ENCODE measurements around the gene LRIG1. TPM values are rescaled to one million over a fixed set of nuclear protein-coding genes. Genes with fewer than 3 reads are reported as not detected.

The LRIG1 gene
- total and polyA plus RNA-seq, 2 donors from 2014 or later = 8.2 to 20.6 TPM

- Histone ChIP-seq H3K36me3 (ENCODE audit: control insufficient read depth in 2 of 3, insufficient read depth in 3 of 3, low read length in 3 of 3) (no peaks in the 10 kb centered on the region), H3K9ac (ENCODE audit: low read length in 3 of 3) (no peak overlapping the region), H3K9me3 (ENCODE audit: control insufficient read depth in 2 of 3, insufficient read depth in 1 of 3, low read length in 3 of 3) (no peaks in the 10 kb centered on the region), H3K27ac (ENCODE audit: low read depth in 2 of 2, low read length in 2 of 2) (no peak overlapping the region), H3K4me3 (ENCODE audit: low read length in 3 of 3) (no peak overlapping the region), H3K27me3 (ENCODE audit: control insufficient read depth, insufficient read depth, low read length) (no peaks in the 10 kb centered on the region), H3K4me1 (ENCODE audit: control insufficient read depth in 2 of 3, insufficient read depth in 2 of 3, low read depth in 1 of 3, low read length in 3 of 3) (peaks cover 0 to 5% (median 0%) of the 10 kb centered on the region in 3 donors)
- no peak for FAIRE-seq
- TF ChIP-seq CTCF (IDR thresholded peaks at IDR 0.05; ENCODE audit: borderline replicate concordance, extremely low read depth, insufficient read depth) = no peak
- intact Hi-C loops (cut with DNase I) = no loop called here
- peak in 2 of 5 donors; percentile 17 to 46 for DNase-seq
These were observed 147.3 kb downstream of the LRIG1 start for GRCh38 chr3:66353530-66353929.

GRCh38 chr3:66353039-66353438 lies 147.8 kb downstream of the LRIG1 start:
- H3K4me1 ChIP-seq (ENCODE audit: control insufficient read depth in 2 of 3, insufficient read depth in 2 of 3, low read depth in 1 of 3, low read length in 3 of 3) = peaks cover 0 to 5% (median 0%) of the 10 kb centered on the region in 3 donors
- H3K4me3 ChIP-seq (ENCODE audit: low read length in 3 of 3) = no peak overlapping the region
- H3K9me3 ChIP-seq (ENCODE audit: control insufficient read depth in 2 of 3, insufficient read depth in 1 of 3, low read length in 3 of 3) = no peaks in the 10 kb centered on the region
- FAIRE-seq = no peak
- H3K27me3 ChIP-seq (ENCODE audit: control insufficient read depth, insufficient read depth, low read length) = no peaks in the 10 kb centered on the region
- intact Hi-C loops (cut with DNase I) = no loop called here
- no peaks in the 10 kb centered on the region for H3K36me3 ChIP-seq (ENCODE audit: control insufficient read depth in 2 of 3, insufficient read depth in 3 of 3, low read length in 3 of 3)
- no peak overlapping the region for H3K27ac ChIP-seq (ENCODE audit: low read depth in 2 of 2, low read length in 2 of 2)
- TF ChIP-seq CTCF (IDR thresholded peaks at IDR 0.05; ENCODE audit: borderline replicate concordance, extremely low read depth, insufficient read depth) = no peak
- H3K9ac ChIP-seq (ENCODE audit: low read length in 3 of 3) = no peak overlapping the region
- DNase-seq = no peak

- H3K27me3 ChIP-seq (ENCODE audit: control insufficient read depth, insufficient read depth, low read length) = no peaks in the 10 kb centered on the region
- H3K9ac ChIP-seq (ENCODE audit: low read length in 3 of 3) = no peak overlapping the region
- FAIRE-seq (no peak), DNase-seq (no peak)
- peaks cover 0 to 5% (median 0%) of the 10 kb centered on the region in 3 donors for H3K4me1 ChIP-seq (ENCODE audit: control insufficient read depth in 2 of 3, insufficient read depth in 2 of 3, low read depth in 1 of 3, low read length in 3 of 3)
- H3K4me3 ChIP-seq (ENCODE audit: low read length in 3 of 3) = no peak overlapping the region
- intact Hi-C loops (cut with DNase I) = no loop called here
- H3K27ac ChIP-seq (ENCODE audit: low read depth in 2 of 2, low read length in 2 of 2) = no peak overlapping the region
- no peak for TF ChIP-seq CTCF (IDR thresholded peaks at IDR 0.05; ENCODE audit: borderline replicate concordance, extremely low read depth, insufficient read depth)
- no peaks in the 10 kb centered on the region for H3K36me3 ChIP-seq (ENCODE audit: control insufficient read depth in 2 of 3, insufficient read depth in 3 of 3, low read length in 3 of 3)
- H3K9me3 ChIP-seq (ENCODE audit: control insufficient read depth in 2 of 3, insufficient read depth in 1 of 3, low read length in 3 of 3) = no peaks in the 10 kb centered on the region
These were observed 150.2 kb downstream of the LRIG1 start for GRCh38 chr3:66350601-66351000.

GRCh38 chr3:66348704-66349103 lies 152.1 kb downstream of the LRIG1 start:
- TF ChIP-seq CTCF (IDR thresholded peaks at IDR 0.05; ENCODE audit: borderline replicate concordance, extremely low read depth, insufficient read depth) = no peak
- FAIRE-seq (no peak), DNase-seq (no peak)
- H3K9ac ChIP-seq (ENCODE audit: low read length in 3 of 3) = no peak overlapping the region
- H3K36me3 ChIP-seq (ENCODE audit: control insufficient read depth in 2 of 3, insufficient read depth in 3 of 3, low read length in 3 of 3) = no peaks in the 10 kb centered on the region
- peaks cover 0 to 4% (median 0%) of the 10 kb centered on the region in 3 donors for H3K4me1 ChIP-seq (ENCODE audit: control insufficient read depth in 2 of 3, insufficient read depth in 2 of 3, low read depth in 1 of 3, low read length in 3 of 3)
- no peaks in the 10 kb centered on the region for H3K9me3 ChIP-seq (ENCODE audit: control insufficient read depth in 2 of 3, insufficient read depth in 1 of 3, low read length in 3 of 3)
- no peaks in the 10 kb centered on the region for H3K27me3 ChIP-seq (ENCODE audit: control insufficient read depth, insufficient read depth, low read length)
- no peak overlapping the region for H3K27ac ChIP-seq (ENCODE audit: low read depth in 2 of 2, low read length in 2 of 2)
- no peak overlapping the region for H3K4me3 ChIP-seq (ENCODE audit: low read length in 3 of 3)
- intact Hi-C loops (cut with DNase I) = no loop called here
